ENCODE measurements around the gene C12orf43.
A peak's percentile ranks its signal among the peaks of the same experiment; 100 is the strongest.

The C12orf43 gene

DNA sequence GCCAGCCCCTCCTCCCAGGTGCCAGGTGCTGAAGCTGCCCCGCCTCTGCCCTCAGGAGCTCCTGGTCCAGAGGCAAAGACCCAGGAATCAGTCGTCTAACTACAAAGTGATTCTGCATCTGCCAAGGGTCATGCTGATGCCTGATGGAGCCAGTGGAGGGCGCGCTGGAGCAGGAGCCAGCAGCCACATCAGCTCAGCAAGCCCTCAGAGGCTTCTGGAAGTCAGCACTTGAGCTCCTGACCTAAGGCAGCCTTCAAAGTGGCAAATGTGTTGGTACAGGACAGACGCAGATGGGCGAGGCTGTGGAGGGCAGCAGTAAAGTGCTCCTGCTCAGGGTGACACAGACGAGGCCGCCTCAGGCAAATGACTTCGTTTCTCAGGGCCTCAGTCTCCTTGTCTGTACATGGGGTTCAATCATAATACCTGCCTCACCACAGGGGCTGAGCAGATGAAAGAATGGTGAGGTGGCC lies 10.9 kb downstream of the C12orf43 start:
- TF ChIP-seq, protein P1, sequence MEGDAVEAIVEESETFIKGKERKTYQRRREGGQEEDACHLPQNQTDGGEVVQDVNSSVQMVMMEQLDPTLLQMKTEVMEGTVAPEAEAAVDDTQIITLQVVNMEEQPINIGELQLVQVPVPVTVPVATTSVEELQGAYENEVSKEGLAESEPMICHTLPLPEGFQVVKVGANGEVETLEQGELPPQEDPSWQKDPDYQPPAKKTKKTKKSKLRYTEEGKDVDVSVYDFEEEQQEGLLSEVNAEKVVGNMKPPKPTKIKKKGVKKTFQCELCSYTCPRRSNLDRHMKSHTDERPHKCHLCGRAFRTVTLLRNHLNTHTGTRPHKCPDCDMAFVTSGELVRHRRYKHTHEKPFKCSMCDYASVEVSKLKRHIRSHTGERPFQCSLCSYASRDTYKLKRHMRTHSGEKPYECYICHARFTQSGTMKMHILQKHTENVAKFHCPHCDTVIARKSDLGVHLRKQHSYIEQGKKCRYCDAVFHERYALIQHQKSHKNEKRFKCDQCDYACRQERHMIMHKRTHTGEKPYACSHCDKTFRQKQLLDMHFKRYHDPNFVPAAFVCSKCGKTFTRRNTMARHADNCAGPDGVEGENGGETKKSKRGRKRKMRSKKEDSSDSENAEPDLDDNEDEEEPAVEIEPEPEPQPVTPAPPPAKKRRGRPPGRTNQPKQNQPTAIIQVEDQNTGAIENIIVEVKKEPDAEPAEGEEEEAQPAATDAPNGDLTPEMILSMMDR (IDR thresholded peaks at IDR 0.05) = peak in 1 of 2 experiments; percentile 22
- Histone ChIP-seq H3K4me1 (no peaks in the 10 kb centered on the region), H3K9me3 (no peaks in the 10 kb centered on the region), H3K27me3 (no peaks in the 10 kb centered on the region), H3K27ac (no peak overlapping the region), H3K36me3 (peaks cover 47 to 95% (median 74%) of the 10 kb centered on the region in 3 donors), H3K4me3 (no peak overlapping the region)
- DNase-seq = no peak
- intact Hi-C loops (cut with DNase I; ENCODE audit: low total_unique reads) = no loop called here

DNA sequence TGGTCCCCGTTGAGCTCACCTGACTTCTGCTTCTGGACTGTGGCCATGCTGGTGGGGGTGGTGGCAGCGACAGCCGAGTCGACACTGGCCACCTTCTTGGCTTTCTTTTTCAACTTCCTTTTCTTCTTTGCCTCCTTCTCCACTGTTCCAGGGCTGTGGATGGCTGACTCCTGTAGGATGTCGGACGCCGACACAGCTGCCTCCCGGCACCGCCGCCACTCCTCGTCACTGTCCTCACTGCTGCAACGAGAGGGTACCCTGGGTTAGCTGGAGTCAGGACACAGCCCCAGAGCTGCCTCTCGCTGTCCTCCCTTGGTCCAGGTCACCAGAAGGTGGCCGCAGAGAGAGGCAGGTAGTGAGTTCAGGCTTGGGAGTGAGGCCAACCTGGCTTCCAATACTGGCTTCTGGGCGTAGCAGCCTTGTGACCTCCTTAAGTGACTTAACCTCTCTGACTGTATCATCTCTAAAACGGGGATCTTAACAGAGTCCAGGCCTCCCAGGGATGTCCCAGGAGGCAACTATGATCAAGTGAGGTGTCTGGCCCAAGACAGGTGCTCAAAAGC lies 12.0 kb downstream of the C12orf43 start:
- TF ChIP-seq, protein P1 (IDR thresholded peaks at IDR 0.05) = no peak
- H3K36me3 ChIP-seq = peaks cover 39 to 85% (median 64%) of the 10 kb centered on the region in 3 donors
- no peak overlapping the region for H3K4me3 ChIP-seq
- peaks cover 0 to 4% of the 10 kb centered on the region in 2 donors for H3K27me3 ChIP-seq
- intact Hi-C loops (cut with DNase I; ENCODE audit: low total_unique reads) = no loop called here
- peaks cover 0 to 8% (median 5%) of the 10 kb centered on the region in 4 donors for H3K4me1 ChIP-seq
- no peaks in the 10 kb centered on the region for H3K9me3 ChIP-seq
- no peak for DNase-seq
- no peak overlapping the region for H3K27ac ChIP-seq

DNA sequence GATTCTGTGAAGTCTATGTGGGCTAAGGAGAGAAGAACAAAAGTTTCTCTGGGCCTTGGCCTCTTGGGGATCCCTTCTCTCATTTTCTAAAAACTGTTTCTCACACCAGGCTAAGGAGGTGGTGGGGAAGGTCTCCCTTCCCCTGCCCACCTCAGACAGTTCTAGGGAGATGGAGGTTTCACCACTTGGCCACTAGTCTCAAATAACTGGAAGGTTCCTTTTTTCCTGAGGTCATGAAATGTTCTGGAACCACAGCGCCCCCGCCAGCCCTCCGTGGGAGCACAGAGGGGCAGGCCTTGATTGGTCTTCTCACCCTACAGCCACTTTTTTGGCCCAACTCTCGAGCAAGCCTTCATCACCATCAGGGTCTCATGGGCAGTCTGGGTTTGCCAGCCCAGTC lies 12.6 kb downstream of the C12orf43 start:
- DNase-seq = no peak
- intact Hi-C loops (cut with DNase I; ENCODE audit: low total_unique reads) = no loop called here
- no peak overlapping the region for H3K27ac ChIP-seq
- TF ChIP-seq, protein P1 (IDR thresholded peaks at IDR 0.05) = no peak
- peaks cover 0 to 11% (median 6%) of the 10 kb centered on the region in 4 donors for H3K4me1 ChIP-seq
- H3K27me3 ChIP-seq = peaks cover 0 to 11% of the 10 kb centered on the region in 2 donors
- no peaks in the 10 kb centered on the region for H3K9me3 ChIP-seq
- H3K4me3 ChIP-seq = no peak overlapping the region
- peaks cover 32 to 78% (median 57%) of the 10 kb centered on the region in 3 donors for H3K36me3 ChIP-seq

DNA sequence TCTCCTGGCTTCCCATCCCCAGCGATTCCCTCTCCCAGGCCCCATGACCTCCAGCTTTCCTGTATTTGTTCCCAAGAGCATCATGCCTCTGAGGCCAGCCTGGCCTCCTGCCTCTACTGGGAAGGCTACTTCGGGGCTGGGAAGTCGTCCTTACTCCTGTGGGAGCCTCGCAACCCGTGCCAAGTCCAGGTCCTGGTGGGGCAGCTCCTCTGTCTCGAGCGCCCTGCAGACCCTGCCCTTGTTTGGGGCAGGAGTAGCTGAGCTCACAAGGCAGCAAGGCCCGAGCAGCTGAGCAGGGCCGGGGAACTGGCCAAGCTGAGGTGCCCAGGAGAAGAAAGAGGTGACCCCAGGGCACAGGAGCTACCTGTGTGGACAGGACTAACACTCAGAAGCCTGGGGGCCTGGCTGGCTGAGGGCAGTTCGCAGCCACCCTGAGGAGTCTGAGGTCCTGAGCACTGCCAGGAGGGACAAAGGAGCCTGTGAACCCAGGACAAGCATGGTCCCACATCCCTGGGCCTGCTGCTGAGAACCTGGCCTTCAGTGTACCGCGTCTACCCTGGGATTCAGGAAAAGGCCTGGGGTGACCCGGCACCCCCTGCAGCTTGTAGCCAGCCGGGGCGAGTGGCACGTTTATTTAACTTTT lies 14.3 kb downstream of the C12orf43 start:
- Histone ChIP-seq H3K4me1 (peaks cover 0 to 11% (median 6%) of the 10 kb centered on the region in 4 donors), H3K27ac (no peak overlapping the region), H3K9me3 (no peaks in the 10 kb centered on the region), H3K4me3 (no peak overlapping the region), H3K36me3 (peaks cover 20 to 61% (median 41%) of the 10 kb centered on the region in 3 donors), H3K27me3 (peaks cover 0 to 22% of the 10 kb centered on the region in 2 donors)
- no peak for DNase-seq
- TF ChIP-seq, protein P1 (IDR thresholded peaks at IDR 0.05) = no peak
- intact Hi-C loops (cut with DNase I; ENCODE audit: low total_unique reads) = no loop called here

DNA sequence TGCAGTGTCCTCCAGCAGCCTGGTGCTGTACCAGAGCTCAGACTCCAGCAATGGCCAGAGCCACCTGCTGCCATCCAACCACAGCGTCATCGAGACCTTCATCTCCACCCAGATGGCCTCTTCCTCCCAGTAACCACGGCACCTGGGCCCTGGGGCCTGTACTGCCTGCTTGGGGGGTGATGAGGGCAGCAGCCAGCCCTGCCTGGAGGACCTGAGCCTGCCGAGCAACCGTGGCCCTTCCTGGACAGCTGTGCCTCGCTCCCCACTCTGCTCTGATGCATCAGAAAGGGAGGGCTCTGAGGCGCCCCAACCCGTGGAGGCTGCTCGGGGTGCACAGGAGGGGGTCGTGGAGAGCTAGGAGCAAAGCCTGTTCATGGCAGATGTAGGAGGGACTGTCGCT lies 15.2 kb downstream of the C12orf43 start:
- no peak for DNase-seq
- H3K4me1 ChIP-seq = peaks cover 0 to 11% (median 6%) of the 10 kb centered on the region in 4 donors
- H3K9me3 ChIP-seq = no peaks in the 10 kb centered on the region
- H3K36me3 ChIP-seq = peaks cover 19 to 52% (median 35%) of the 10 kb centered on the region in 3 donors
- peaks cover 0 to 27% of the 10 kb centered on the region in 2 donors for H3K27me3 ChIP-seq
- intact Hi-C loops (cut with DNase I; ENCODE audit: low total_unique reads) = no loop called here
- no peak overlapping the region for H3K27ac ChIP-seq
- H3K4me3 ChIP-seq = no peak overlapping the region
- TF ChIP-seq, protein P1 (IDR thresholded peaks at IDR 0.05) = no peak

All from tibial artery (tissue), 4 donors.